Measurements from ENCODE around the gene DHRS7. TPM values are rescaled to one million over a fixed set of nuclear protein-coding genes. Genes with fewer than 3 reads are reported as not detected.
A peak's percentile ranks its signal among the peaks of the same experiment; 100 is the strongest.

DHRS7 gene
- total and polyA plus RNA-seq, 10 of the 15 experiments (the other 5 are each of a cell fraction or from before 2014, with no cell fraction given) = 55.0 to 99.8 (median 62.2) TPM

GRCh38 chr14:60175255-60175902 lies 10.2 kb upstream of the DHRS7 start:
- Histone ChIP-seq H3K36me3 (ENCODE audit: control insufficient read depth in 2 of 2, insufficient read depth in 2 of 2, low read length in 1 of 2) (no peaks in the 10 kb centered on the region), H3K27me3 (replicated peaks in 1 of 2; ENCODE audit: control insufficient read depth in 2 of 2, insufficient read depth in 2 of 2, low read length in 1 of 2) (no peaks in the 10 kb centered on the region), H3K4me2 (ENCODE audit: control insufficient read depth, insufficient read depth) (no peak overlapping the region), H3K27ac (ENCODE audit: control insufficient read depth, insufficient read depth) (no peak overlapping the region), H2AFZ (ENCODE audit: control insufficient read depth, low read depth, low read length) (no peak overlapping the region), H3K9me3 (replicated peaks; ENCODE audit: control insufficient read depth, insufficient read depth, low read length) (no peaks in the 10 kb centered on the region; the same call in 1 of the 3 replicates), H4K20me1 (ENCODE audit: control insufficient read depth, insufficient read depth) (no peaks in the 10 kb centered on the region), H3K4me3 (no peak overlapping the region), H3K9ac (ENCODE audit: control insufficient read depth, insufficient read depth, low read length) (no peak overlapping the region), H3K4me1 (ENCODE audit: control insufficient read depth, insufficient read depth, low read length) (no peaks in the 10 kb centered on the region), H3K79me2 (ENCODE audit: control insufficient read depth, insufficient read depth, low read length) (no peaks in the 10 kb centered on the region)
- intact Hi-C loops (cut with micrococcal nuclease; ENCODE audit: unreplicated experiment) = no loop called here
- in situ Hi-C loops (cut with MboI) = no loop called here
- RAD21 ChIA-PET (ENCODE audit: unreplicated experiment) = interaction anchor here (1.3 to 1.4 kb wide), 2 partner anchors 12 to 152 kb away, joined by 3 to 4 read pairs; no protein-coding TSS in a partner anchor
- POLR2A ChIA-PET = interaction anchor here (1.6 kb wide), 1 partner anchor 9 kb away, joined by 4 read pairs; no protein-coding TSS in a partner anchor
- 44% methylated on average over 2 of the region's 2 CpGs for WGBS (ENCODE audit: insufficient coverage, insufficient replicate concordance, low lambda C conversion rate, missing lambda C conversion rate)
- SMC1A ChIA-PET (ENCODE audit: uncharacterized antibody, unreplicated experiment) = interaction anchor here (0.5 to 1.9 kb wide), 6 partner anchors 8 to 211 kb away, joined by 3 to 6 read pairs (median 4); partner anchors contain the start of gene DHRS7
- CTCF ChIA-PET = interaction anchor here (1.2 to 4.3 kb wide), 8 partner anchors 9 to 210 kb away, joined by 3 to 21 read pairs (median 6); partner anchors contain the start of gene DHRS7
- FAIRE-seq = no peak
- ATAC-seq = peak; percentile 82
- no peak for DNase-seq (ENCODE audit: low read depth, low spot score)
- TF ChIP-seq MTA2 (IDR thresholded peaks at IDR 0.05; ENCODE audit: low read depth) (0 out of 2 replicates have a peak, but pooled peaks have one; percentile 16), IKZF2 (IDR thresholded peaks at IDR 0.05) (peak; percentile 20 to 22; a peak in 1 of 4 replicates), ATF3 (IDR thresholded peaks at IDR 0.05; ENCODE audit: borderline replicate concordance, extremely low read depth, low read depth, low read length) (no peak), IRF4 (IDR thresholded peaks at IDR 0.05; ENCODE audit: low read depth, low read length) (no peak), SPI1 (IDR thresholded peaks at IDR 0.05; ENCODE audit: borderline replicate concordance, insufficient read depth, low read depth, low read length) (peak; percentile 63; the same call in 1 of the 2 replicates)
- BruUV-seq (replicated peaks) = no TSS peak

Data from GM12878 (cell line).